NCI-H748 treated with DMSO at 0.1 percent for 48 hours (cell line): ENCODE results near the gene DHODH.
"Not testable (repeated sequence)": the region's sequence is repeated elsewhere in the genome, so short reads cannot be mapped to it uniquely, and the experiment has no call there.

Source experiments
- DNase-seq: peaks from one replicate; lab custom pipeline; 2025; lab: John Stamatoyannopoulos, UW

The DHODH gene

DNA sequence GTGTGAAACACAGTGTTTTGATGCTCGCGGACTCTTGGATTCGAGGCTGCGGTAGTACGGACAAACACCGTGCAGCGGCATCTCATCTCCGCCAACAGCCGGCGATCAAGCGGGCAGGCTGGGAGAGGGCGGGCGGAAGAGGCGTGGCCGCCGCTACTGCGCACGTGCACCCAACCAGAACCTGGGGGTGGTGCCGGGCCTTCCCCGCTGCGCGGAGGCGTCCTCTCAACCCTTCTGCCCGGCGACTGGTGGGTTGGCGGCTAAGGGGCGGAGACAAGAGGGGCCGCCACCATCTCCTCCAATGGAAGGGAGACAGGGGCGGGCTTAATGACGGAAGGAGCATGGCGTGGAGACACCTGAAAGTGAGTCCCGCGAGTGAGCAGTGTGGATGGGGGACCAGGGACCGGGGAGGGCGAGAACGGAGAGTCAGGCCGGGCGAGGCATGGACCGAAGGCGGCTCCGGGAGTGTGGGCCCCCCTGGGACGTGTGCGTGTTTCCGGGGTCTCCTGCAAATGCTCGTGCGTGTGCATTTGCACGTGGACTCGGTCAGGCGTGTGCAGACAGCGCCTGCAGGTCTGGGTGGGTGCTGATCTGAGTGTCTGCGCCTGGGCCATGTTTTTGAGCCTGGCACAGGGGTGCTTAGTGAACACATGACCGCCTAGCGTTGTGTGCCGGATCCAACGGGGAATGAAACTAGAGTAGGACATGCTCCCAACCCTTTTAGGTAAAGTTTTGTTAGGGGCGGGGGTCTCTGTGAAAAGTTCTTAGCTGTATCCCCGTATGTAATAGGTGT lies at the start of gene DHODH:
DHODH (plus strand) TSS at position 321 of the 793 bp plus-strand sequence; CDS start at position 342, 21 bp downstream.
- DNase-seq = peak; percentile 85

DNA sequence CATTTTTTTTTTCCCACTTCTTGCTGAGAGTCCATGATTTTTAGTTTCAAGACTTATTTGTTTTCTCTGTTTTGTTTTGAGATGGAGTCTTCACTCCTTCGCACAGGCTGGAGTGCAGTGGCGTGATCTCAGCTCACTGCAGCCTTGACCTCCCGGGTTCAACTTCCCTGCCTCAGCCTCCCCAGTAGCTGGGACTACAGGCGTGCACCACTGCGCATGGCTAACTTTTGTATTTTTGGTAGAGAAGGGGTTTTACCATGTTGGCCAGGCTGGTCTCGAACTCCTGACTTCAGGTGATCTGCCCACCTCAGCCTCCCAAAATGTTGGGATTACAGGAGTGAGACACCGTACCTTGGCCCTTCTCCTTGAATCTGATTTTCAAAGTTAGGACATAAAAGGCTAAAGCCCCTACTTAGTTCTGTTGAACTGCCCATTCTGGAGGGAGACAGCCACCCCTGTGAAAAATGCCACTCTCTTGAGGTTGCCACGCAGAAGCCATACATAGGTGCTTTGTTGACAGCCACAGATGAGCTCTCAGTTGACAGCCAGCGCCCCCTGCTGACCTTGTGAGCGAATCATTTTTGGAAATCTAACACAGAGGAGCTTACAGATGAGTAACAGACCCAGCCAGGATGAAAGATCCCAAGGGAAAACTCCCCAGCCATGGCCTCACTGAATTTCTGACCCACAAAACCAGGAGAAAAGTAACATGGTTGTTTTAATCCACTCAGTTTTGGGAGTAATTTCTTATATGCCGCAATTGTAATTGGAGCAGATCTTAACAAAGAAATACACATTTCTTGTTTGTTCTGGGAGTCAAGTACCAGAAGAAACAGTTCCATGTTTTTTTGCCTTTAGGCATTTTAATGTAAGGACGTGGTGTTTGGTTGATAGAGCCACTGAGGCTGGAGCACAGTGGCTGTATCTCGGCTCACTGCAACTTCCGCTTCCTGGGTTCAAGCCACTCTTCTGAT lies 47.2 kb upstream of the DHODH start:
- peak; percentile 42 for DNase-seq

DNA sequence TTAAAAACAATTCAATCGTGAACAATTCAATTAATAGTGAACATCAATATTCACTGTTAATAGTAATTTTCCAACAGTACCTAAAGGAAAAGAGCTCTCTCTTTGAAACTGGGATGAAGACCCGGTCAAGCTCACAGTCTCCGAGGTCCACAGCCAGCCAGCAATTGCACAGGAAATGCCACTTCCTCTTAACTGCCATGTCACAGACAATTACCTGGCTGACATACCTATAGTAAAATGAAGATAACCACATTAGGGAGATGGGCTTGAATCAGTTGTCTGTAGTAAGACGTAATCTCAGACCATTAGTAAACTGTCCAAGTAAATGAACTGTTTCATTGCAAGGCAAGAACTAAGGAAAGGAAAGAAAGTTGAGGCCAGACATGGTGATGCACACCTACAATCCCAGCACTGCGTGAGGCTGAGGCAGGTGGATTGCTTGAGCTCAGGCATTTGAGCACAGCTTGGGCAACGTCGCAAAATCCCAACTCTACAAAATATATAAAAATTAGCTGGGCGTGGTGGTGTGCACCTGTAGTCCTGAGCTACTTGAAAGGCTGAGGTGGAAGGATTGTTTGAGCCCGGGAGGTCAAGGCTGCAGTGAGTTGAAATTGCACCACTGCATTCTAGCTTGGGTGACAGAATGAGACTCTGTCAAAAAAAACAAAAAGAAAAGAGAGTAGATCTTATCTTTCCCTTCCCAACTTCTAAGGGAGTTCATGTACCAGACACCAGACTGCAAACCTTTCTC lies 45.2 kb upstream of the DHODH start:
- no peak for DNase-seq

- no peak for DNase-seq
Measured at GRCh38 chr16:71965223-71965622, 43.3 kb upstream of the DHODH start.

- DNase-seq = no peak
Measured at GRCh38 chr16:71966932-71967331, 41.6 kb upstream of the DHODH start.

GRCh38 chr16:71969353-71969752 lies 39.2 kb upstream of the DHODH start:
- no peak for DNase-seq

- no peak for DNase-seq
Measured at GRCh38 chr16:71971571-71971970, 37.0 kb upstream of the DHODH start.

GRCh38 chr16:71972356-71972755 lies 36.2 kb upstream of the DHODH start:
- DNase-seq = no peak

- no peak for DNase-seq
Measured at GRCh38 chr16:71973001-71973400, 35.5 kb upstream of the DHODH start.

DNA sequence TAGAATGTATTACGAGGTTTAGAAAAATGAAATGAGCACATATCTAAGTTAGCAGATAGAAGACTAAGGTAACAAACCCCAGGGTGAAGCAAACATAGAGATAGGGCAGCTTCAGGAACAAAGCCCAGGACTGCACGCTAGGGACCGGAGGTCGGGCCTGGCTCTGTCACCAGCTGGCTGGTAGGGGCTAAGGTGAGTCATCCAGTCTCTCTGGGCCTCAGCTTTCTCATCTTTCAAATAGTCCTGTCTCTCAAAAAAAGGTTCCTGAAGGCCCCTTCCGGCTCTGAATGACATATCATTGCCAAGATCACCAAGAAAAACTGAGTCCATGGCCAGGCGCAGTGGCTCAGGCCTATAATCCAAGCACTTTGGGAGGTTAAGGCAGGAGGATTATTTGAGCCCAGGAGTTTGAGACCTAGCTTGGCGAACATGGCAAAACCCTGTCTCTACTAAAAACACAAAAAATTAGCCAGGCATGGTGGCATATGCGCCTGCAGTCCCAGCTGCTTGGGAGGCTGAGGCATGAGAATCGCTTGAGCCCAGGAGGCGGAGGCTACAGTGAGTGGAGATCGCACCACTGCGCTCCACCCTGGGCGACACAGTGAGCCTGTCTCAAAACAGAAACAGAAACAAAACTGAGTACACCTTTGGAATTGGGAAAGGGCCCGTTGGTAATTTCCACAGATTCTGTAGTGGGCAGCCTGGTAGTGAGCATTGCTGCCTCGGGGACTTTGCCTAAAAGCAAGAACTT lies 34.3 kb upstream of the DHODH start:
- no peak for DNase-seq

DNA sequence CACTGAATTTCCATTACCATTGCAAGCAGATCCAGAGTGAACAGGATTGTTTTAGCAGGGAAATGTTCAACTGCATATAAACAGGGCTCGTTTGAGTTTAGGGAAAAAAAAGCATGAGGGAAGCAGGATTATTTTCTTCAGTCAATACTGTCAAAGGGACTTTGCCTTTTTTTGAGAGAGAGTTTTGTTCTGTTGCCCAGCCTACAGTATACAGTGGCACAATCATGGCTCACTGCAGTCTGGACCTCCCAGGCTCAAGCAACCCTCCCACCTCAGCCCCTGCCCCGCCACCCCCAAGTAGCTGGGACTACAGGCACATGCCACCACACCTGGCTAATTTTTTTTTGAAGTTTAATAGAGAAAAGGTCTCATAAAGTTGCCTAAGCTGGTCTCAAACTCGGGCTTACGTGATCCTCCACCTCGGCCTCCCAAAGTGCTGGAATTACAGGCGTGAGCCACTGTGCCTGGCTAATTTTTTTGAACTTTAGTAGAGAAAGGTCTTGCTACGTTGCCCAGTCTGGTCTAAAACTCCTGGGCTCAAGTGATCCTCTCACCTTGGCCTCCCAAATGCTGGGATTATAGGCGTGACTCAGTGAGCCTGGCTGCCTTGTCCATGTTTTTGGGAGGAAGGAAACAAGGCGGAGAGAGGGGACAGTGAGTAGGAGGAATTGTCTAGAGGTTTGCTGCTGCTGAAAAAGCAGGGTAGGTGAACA lies 23.1 kb upstream of the DHODH start:
- no peak for DNase-seq

DNA sequence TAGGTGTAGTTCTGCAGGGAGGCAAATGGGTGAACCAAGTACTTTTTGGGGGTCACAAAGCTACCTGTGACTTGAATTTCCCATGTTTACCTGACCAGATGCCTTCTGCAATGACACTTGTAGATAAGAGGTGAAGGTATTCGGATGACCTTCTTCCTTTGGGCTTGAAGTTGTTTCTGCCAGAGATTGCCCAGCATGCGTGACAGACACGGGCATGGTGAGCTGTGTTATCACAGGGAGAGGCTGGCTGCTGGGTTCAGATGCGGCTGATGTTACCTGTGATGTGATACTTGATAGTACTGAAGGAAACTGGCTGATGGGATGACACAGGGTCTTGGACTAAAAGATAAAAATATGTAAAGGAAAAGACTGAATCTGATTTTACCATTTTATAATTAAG lies 22.4 kb upstream of the DHODH start:
- no peak for DNase-seq

- no peak for DNase-seq
Measured at GRCh38 chr16:71995038-71995437, 13.5 kb upstream of the DHODH start.

DNA sequence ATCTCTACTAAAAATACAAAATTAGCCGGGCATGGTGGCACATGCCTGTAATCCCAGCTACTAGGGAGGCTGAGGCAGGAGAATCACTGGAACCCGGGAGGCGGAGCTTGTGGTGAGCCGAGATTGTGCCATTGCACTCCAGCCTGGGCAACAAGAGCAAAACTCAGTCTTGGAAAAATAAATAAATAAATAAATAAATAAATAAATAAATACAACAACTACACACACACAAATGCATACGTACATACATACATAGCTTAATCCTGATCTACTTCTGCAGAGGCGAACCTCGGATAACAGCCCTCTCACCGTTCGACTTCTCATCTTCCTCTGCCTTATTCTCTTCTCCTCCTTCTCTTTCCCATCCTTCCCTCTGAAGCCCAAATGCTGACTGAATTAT lies 11.0 kb upstream of the DHODH start:
- DNase-seq = not testable (repeated sequence)

DNA sequence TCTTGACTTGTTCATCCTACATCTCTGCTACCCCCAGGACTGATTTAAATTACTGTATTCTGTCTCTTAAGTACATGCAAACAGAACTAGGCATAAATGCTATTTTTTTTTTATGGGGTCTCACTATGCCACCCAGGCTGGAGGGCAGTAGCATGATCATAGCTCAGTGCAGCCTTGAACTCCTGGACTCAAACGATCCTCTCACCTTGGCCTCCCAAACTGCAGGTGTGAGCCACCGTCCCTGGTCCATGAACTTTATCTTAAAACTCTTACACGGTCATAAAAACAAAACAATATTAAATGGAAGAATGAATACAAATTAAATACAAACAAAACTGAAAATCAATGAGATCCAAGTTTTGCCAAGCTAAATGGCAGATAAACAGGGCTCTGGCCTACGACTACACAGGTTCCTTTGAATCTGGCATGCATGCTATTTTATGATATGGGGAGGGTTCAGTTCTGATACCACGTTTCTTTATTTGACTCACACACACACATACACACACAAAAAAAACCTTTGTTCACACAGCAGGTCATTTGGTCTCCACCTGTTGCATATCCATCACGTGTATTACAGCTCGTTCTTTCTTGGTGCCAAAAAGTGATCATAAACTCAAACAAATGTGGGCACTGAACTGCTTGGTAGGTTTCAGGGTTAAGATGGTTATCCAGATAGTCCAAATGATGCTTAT lies 7.2 kb upstream of the DHODH start:
- no peak for DNase-seq

GRCh38 chr16:72002619-72003018 lies 5.9 kb upstream of the DHODH start:
- DNase-seq = no peak

DNA sequence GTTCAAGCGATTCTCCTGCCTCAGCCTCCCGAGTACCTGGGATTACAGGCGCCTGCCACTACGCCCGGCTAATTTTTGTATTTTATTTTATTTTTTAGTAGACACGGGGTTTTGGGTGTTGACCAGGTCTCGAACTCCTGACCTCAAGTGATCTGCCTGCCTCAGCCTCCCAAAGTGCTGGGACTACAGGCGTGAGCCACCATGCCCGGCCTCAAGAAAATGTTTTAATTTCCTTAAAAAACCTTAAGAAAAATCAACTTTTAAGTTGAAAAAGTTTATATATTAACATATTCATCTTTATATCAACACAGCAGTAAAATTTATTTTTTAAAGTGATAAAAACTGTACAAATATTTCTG lies 500 bp upstream of the DHODH start:
- not testable (repeated sequence) for DNase-seq

DNA sequence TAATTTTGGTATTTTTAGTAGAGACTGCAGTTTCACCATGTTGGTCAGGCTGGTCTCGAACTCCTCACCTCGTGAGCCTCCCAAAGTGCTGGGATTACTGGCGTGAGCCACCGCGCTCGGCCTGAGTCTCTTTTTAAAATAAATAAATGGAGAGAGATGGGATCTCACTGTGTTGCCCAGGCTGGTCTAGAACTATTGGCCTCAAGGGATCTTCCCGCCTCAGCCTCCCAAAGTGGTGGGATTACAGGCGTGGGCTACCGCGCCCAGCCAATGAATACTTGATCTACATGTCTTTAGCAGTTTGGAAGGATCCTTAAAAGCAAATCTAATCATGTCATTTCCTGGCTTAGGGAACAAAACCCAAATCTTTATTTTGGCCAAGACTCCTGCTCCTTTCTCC lies 1.2 kb downstream of the DHODH start:
- no peak for DNase-seq

DNA sequence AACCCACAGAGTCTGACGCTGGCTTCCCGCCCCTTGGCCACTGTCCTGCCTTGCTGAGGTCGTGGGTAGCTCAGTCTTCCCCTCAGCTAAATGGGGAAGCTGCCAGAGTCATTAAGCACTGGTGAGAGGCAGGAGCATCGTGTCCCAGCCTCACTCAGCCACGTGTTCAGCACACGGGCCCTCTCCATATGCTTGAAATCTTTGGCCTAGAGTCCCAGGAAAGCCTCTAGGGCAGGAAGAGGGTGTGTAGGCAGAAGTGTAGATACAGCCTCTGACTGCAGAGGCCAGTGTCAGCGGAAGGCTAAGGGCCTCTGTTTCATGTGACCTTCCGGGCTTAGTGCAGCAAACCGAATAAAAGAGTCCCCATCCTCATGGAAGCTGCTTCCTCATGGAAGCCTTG lies 4.1 kb downstream of the DHODH start:
- DNase-seq = no peak

DNA sequence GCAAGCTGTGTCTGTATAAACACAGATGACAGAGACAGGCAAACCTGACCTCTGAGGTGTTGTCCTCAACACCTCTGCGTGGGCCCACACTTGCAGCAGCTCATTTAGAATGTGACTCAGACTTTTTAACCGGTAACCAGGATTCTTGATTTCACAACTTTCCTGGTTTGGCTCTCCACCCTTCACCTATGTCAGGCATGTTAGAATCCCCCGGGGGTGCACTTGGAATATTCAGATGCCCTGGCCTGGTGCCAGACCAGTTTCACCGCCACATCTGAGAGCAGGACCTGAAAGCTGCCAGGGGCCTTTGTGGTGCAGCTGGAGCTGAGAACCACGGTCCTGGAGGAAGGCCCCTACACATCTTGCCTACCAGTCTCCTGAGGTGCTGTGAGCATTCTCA lies 4.8 kb downstream of the DHODH start:
- DNase-seq = no peak
